IMR-90 (cell line): ENCODE results near the gene CLEC11A.

ENCODE experiments used
- MAFK ChIP-seq: IDR thresholded peaks from 2 replicates; pipeline ENCODE4 v1.6.1; 2012; ENCODE audit warnings: low read depth, low read length, improper control_type of control experiment
- MAZ ChIP-seq: IDR thresholded peaks from 2 replicates; pipeline ENCODE4 v1.6.1; 2012; ENCODE audit warnings: low read depth, mild to moderate bottlenecking, low read length, improper control_type of control experiment, moderate library complexity, borderline replicate concordance
- MXI1 ChIP-seq: IDR thresholded peaks from 2 replicates; pipeline ENCODE4 v1.6.1; 2012; ENCODE audit warnings: low read depth, mild to moderate bottlenecking, low read length, moderate library complexity, borderline replicate concordance
- NFE2L2 ChIP-seq: fragments of 150-350 bp; IDR thresholded peaks from 2 replicates; pipeline ENCODE4 v1.6.1; 2016; ENCODE audit warnings: low read depth, mild to moderate bottlenecking, low read length
- POLR2A ChIP-seq: IDR thresholded peaks from 2 replicates; pipeline ENCODE4 v1.6.1; 2012; ENCODE audit warnings: mild to moderate bottlenecking, low read depth, low read length
- RAD21 ChIP-seq: IDR thresholded peaks from 2 replicates; pipeline ENCODE4 v1.6.1; 2012; ENCODE audit warnings: low read length, improper control_type of control experiment
- RCOR1 ChIP-seq: IDR thresholded peaks from 2 replicates; pipeline ENCODE4 v1.6.1; 2012; ENCODE audit warnings: mild to moderate bottlenecking, low read length, improper control_type of control experiment; ENCODE audit not compliant: insufficient replicate concordance
- RFX5 ChIP-seq: IDR thresholded peaks from 2 replicates; pipeline ENCODE4 v1.8.0; 2012; ENCODE audit warnings: low read depth, mild to moderate bottlenecking, low read length, moderate library complexity
- SMC3 ChIP-seq: fragments of 150-350 bp; IDR thresholded peaks from 2 replicates; pipeline ENCODE4 v1.6.1; 2016; ENCODE audit warnings: low read depth, mild to moderate bottlenecking, antibody characterized with exemption, low read length, moderate library complexity
- TF ChIP-seq, protein P1 (sequence below): conservative IDR thresholded peaks from 2 replicates; pipeline ENCODE4 v1.5.1; 2012; ENCODE audit warnings: mild to moderate bottlenecking, low read depth, low read length, improper control_type of control experiment
- TF ChIP-seq, protein P2 (sequence below): fragments of 150-350 bp; IDR thresholded peaks from 2 replicates; pipeline ENCODE4 v1.6.1; 2017; ENCODE audit warnings: mild to moderate bottlenecking, antibody characterized with exemption, low read length, low read depth
- TF ChIP-seq, protein P3 (sequence below): fragments of 150-350 bp; IDR thresholded peaks from 2 replicates; pipeline ENCODE4 v1.6.1; 2016; ENCODE audit warnings: low read depth, mild to moderate bottlenecking, low read length, moderate library complexity, borderline replicate concordance

DNA sequence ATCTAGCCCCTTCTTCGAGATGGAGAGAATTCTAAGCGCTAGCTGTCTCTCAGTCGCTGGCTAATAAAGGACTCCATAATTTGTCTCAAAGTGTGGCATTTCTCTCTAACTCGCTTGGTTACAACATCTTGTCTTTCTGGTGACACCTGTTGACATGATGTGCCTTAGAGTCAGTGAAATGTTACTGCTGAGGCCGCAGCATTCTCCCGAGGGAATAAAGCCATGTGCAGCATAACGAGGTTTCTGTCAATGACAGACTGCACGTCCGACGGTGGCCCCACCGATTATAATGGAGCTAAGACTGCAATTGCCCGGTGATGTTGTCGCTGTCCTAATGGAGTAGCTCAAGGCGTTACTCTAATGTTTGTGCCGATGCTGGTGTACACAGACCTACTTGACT is 26.8 kb downstream of the CLEC11A start:
- no peak for TF ChIP-seq RAD21
- TF ChIP-seq, protein P1, sequence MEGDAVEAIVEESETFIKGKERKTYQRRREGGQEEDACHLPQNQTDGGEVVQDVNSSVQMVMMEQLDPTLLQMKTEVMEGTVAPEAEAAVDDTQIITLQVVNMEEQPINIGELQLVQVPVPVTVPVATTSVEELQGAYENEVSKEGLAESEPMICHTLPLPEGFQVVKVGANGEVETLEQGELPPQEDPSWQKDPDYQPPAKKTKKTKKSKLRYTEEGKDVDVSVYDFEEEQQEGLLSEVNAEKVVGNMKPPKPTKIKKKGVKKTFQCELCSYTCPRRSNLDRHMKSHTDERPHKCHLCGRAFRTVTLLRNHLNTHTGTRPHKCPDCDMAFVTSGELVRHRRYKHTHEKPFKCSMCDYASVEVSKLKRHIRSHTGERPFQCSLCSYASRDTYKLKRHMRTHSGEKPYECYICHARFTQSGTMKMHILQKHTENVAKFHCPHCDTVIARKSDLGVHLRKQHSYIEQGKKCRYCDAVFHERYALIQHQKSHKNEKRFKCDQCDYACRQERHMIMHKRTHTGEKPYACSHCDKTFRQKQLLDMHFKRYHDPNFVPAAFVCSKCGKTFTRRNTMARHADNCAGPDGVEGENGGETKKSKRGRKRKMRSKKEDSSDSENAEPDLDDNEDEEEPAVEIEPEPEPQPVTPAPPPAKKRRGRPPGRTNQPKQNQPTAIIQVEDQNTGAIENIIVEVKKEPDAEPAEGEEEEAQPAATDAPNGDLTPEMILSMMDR, result no peak
- TF ChIP-seq POLR2A, result no peak
- no peak for TF ChIP-seq RCOR1
- no peak for TF ChIP-seq MAFK
- TF ChIP-seq, protein P2, sequence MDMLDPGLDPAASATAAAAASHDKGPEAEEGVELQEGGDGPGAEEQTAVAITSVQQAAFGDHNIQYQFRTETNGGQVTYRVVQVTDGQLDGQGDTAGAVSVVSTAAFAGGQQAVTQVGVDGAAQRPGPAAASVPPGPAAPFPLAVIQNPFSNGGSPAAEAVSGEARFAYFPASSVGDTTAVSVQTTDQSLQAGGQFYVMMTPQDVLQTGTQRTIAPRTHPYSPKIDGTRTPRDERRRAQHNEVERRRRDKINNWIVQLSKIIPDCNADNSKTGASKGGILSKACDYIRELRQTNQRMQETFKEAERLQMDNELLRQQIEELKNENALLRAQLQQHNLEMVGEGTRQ, result no peak
- TF ChIP-seq, protein P3, sequence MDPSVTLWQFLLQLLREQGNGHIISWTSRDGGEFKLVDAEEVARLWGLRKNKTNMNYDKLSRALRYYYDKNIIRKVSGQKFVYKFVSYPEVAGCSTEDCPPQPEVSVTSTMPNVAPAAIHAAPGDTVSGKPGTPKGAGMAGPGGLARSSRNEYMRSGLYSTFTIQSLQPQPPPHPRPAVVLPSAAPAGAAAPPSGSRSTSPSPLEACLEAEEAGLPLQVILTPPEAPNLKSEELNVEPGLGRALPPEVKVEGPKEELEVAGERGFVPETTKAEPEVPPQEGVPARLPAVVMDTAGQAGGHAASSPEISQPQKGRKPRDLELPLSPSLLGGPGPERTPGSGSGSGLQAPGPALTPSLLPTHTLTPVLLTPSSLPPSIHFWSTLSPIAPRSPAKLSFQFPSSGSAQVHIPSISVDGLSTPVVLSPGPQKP, result no peak
- TF ChIP-seq RFX5, result no peak
- no peak for TF ChIP-seq NFE2L2
- TF ChIP-seq MXI1, result no peak
- no peak for TF ChIP-seq SMC3
- no peak for TF ChIP-seq MAZ
